ENCODE results near the gene STK39. TPM values are rescaled to one million over a fixed set of nuclear protein-coding genes. Genes with fewer than 3 reads are reported as not detected.
"Not testable (repeated sequence)": the region's sequence is repeated elsewhere in the genome, so short reads cannot be mapped to it uniquely, and the experiment has no call there.

STK39 gene
- total RNA-seq, 1 donor from 2014 or later, result 13.8 TPM

- DNase-seq (ENCODE audit: low read depth), result peak; percentile 65
Measured at GRCh38 chr2:168137510-168138180, 109.8 kb downstream of the STK39 start.

GRCh38 chr2:168136392-168136977 is 110.9 kb downstream of the STK39 start:
- DNase-seq (ENCODE audit: low read depth), result peak; percentile 81

- no peak for DNase-seq (ENCODE audit: low read depth)
Measured at GRCh38 chr2:168135630-168136029, 111.8 kb downstream of the STK39 start.

DNA sequence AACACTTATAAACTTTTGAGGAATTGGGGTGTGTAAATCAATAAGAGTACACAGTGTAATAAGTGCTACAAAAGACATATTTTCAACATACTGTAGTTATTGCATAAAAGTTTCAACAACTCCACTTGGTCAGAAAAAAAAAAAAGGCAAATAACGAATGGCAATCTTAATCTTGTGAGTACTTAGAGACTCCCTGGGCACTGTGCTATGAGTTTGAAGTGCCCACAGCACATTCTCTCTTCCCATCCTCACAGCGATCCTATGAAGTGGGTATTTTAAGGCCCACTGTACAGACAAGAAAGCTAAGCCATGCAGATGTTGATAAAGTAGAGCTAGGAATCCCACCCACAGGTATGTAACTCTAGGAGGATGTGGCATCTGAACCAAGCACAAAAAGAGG is 112.3 kb downstream of the STK39 start:
- DNase-seq (ENCODE audit: low read depth), result no peak

- DNase-seq (ENCODE audit: low read depth), result no peak
Measured at GRCh38 chr2:168134485-168134884, 112.9 kb downstream of the STK39 start.

DNA sequence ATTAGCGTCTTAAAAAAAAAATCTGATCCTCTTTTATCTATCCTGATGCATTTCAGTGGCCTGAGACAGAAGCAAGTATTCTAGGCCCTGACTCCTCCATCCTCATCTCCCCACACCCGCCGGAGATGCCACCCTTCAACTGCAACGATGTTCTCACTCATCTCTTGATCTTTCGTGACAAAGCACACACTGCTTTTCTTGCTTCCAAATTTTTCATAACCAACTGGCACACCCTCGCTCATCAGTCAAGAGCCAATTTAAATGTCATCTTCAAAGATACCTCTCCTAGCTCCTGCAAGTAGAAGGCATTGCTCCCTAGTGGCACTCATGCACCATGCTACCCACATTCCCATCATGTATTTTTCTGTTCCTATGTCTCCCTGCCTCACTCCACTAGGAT is 115.0 kb downstream of the STK39 start:
- no peak for DNase-seq (ENCODE audit: low read depth)

DNA sequence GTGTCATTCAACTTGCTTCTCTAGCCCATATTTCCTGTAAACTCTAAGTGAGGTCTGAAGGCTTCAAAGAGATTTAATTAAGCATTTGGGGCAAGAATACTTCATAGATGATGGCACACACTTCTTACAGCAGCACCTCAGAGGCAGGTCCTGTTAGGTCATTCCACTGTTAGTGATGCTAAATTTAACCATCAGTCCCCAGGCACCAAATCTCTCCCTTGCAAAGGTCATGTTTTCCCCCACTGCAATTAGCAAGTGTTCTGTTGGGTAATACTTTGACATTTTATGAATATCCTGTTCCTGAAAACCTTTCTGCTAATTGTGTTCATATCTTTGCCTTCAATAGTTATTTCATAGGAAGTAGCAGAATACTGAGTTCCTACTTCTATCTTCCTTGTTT is 117.0 kb downstream of the STK39 start:
- DNase-seq (ENCODE audit: low read depth), result no peak

DNA sequence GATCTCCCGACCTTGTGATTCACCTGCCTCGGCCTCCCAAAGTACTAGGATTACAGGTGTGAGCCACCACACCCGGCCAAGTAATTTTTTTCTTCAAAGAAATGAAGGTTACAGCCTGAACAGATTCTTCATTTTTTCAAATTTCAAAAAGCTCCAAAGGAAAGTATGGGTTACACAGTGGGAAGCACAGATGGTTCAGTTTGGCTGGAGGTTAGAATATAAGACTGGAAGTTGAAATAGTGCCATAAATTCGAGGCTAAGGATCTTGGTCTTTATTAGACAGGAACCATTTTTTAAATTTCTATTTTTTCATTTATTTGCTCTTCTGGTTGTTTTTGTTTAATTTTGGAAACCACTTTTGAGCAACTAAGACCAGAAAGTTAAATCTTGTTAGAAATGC is 120.0 kb downstream of the STK39 start:
- DNase-seq (ENCODE audit: low read depth), result no peak

- not testable (repeated sequence) for DNase-seq (ENCODE audit: low read depth)
Measured at GRCh38 chr2:168122210-168122609, 125.2 kb downstream of the STK39 start.

GRCh38 chr2:168120730-168121129 is 126.7 kb downstream of the STK39 start:
- DNase-seq (ENCODE audit: low read depth), result no peak

DNA sequence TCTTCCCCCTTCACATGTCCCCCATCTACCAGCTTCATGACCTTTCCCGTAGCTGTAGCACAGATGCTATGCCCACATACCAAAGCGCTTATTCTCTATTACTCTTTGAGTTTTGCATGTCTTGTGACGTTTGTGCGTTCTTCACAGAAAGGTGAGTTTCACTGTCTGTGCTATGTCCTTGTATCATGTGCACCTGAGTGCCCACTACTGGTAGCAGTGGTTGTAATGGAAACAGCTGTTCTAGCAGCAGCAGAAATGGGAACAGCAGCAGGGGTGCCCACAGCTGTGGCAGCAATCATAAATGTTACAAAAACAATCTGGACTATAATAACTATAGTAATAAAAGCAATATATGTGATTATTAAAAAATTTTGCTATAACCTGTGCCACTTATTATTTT is 127.1 kb downstream of the STK39 start:
- DNase-seq (ENCODE audit: low read depth), result no peak

- DNase-seq (ENCODE audit: low read depth), result peak; percentile 74
Measured at GRCh38 chr2:168119515-168120141, 127.8 kb downstream of the STK39 start.

- DNase-seq (ENCODE audit: low read depth), result peak; percentile 71
Measured at GRCh38 chr2:168118733-168119514, 128.5 kb downstream of the STK39 start.

DNA sequence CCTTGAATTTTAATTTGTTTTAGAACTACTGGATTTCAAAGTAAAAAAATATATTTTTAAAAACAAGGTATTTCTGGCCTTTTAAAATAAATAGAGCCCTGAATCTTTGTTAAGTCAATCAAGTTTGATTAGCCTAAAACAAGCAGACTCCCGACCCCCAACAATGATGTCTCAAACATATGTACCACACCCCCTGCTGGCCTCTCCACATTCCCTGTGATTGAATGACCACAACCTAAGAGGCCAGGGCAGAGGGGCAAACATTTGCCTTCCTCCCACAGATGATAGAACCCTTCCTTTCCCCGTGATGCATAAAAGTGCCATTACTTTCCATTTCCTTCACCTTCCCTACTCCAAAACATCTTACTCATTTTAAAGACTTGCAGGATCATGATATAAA is 130.9 kb downstream of the STK39 start:
- no peak for DNase-seq (ENCODE audit: low read depth)

DNA sequence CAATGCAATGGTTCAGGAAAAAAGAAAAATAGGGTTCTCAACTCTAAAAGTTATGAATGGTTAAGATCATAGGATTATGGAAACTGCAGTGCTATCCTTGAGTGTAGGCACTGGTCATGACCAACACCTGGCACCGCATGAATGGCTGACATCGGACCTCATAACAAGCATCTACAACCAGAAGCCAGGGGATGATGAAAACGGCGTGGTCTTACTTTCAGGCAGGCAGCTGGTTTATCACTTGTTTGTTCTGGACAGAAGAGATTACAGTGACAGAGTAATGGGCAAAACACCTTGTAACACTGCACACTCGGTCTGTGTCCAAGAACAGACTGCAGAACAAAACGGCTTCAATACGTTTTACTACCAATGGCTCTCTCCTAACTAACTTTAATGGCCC is 132.8 kb downstream of the STK39 start:
- DNase-seq (ENCODE audit: low read depth), result no peak

GRCh38 chr2:168114040-168114439 is 133.4 kb downstream of the STK39 start:
- DNase-seq (ENCODE audit: low read depth), result no peak

DNA sequence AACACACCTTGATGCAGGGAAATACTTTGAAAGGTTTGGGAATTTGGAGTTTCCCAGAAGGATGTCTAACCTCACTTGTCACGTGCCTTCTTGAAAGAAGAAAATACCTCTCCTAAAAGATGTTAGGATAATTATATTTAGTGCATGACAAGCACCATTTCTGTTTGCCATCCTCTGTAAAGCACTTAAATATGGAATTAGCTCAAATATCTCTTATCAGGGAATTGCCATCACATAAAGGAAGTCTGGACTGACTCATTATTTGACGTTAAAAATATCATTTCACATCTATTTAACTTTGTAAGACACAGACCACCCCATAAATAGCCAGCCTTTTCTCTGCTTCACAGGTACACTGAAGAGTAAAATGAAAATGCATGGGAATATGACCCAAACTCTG is 140.1 kb downstream of the STK39 start:
- no peak for DNase-seq (ENCODE audit: low read depth)

DNA sequence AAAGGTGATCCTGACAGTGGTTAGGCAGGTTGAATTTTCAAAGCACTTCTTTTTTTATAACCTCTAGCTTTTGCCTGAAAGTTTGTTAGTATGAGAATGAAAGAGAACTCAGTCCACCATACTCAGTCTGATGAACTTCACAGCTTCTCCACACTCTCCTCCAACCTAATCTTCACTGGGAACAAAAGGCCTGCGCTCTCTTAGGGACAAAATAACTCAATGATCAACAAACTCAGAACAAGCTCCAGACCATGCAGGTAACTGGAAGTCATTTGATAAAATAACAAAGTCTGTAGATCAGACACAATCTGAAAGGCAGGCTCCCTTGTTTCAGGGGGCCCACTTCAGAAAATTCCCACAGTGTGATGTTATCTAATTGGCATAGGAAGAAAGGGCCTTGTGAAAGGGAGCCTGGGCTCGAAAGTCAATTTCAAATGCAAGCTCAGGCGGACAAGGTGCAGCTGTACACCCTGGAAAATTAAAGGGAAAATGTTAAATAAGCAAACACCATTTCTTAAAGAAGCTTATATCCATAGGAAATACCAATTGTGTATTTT is 142.2 kb downstream of the STK39 start:
- no peak for DNase-seq (ENCODE audit: low read depth)

DNA sequence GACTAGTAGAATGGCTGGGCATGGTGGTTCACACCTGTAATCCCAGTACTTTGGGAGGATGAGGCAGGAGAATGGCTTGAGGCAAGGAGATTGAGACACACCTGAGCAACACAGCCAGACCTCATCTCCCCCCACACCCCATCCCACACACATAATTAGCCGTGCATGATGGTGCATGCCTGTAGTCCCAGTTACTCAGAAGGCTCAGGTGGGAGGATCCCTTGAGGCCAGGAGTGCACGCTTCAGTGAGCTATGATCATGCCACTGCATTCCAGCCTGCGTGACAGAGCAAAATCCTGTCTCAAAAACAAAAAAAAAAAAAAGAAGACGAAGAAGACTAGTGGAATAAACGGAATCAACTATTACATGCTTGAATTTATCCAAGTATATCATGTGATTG is 150.0 kb downstream of the STK39 start:
- DNase-seq (ENCODE audit: low read depth), result peak; percentile 95

DNA sequence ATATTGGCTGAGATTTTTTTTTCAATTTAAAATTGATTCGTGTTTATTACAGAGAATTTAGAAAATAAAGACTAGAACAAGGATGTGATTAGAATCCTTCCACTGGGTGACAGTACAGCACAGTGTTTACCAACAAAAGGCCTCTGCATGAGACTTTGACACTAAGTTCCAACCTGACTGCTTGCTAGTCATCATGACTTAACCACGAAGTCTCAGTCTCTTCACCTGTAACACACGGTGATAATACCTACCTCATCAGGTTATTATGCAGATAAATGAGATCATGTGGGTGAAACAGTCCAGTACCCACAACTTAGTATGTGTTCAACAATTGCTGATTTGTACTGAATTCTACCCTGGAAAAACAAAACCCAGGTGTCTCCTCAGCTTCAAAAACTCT is 151.2 kb downstream of the STK39 start:
- DNase-seq (ENCODE audit: low read depth), result no peak

DNA sequence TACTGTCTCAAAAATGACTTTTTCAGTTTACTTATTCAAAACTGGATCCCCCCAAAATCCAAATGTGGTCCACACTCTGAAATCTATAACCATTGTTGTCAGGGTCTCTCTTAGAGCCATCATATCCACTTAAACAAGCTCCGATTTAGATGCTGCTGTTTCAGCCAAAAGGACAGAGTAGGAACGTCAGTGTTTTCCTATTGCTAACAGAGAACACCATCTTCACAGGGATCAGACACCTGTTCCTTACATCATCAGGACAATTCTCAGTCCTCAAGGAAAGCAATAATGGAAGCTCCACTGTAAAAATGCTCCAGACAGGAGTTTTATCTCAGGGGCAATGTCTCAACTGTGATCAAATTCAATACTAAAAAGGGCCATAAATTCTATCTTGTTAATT is 155.4 kb downstream of the STK39 start:
- DNase-seq (ENCODE audit: low read depth), result no peak
